ENCODE data around the gene KLHL29. TPM values are rescaled to one million over a fixed set of nuclear protein-coding genes. Genes with fewer than 3 reads are reported as not detected.

Gene KLHL29
- total RNA-seq, 2 experiments from 2014 or later: 2.5 to 2.7 TPM

GRCh38 chr2:23618794-23619530 is 234.0 kb downstream of the KLHL29 start:
- Mint-ChIP-seq H3K27ac (no peak overlapping the region), H3K4me1 (ENCODE audit: low read depth) (peaks cover 12% of the 10 kb centered on the region), H3K36me3 (ENCODE audit: low read depth) (no peaks in the 10 kb centered on the region), H3K4me3 (no peak overlapping the region), H3K27me3 (no peaks in the 10 kb centered on the region), H3K9me3 (no peaks in the 10 kb centered on the region)
- Histone ChIP-seq H3K27ac (ENCODE audit: low read depth in 1 of 2, low read length in 2 of 2) (no peak overlapping the region), H3K27me3 (ENCODE audit: control insufficient read depth in 1 of 2, insufficient read depth in 2 of 2, low read length in 2 of 2) (peaks cover 0 to under 1% of the 10 kb centered on the region in 2 experiments), H3K9me3 (ENCODE audit: control insufficient read depth in 1 of 2, insufficient read depth in 1 of 2, low read length in 2 of 2) (peaks cover 0 to 15% of the 10 kb centered on the region in 2 experiments), H3K36me3 (ENCODE audit: insufficient read depth, low read length) (no peaks in the 10 kb centered on the region), H3K4me3 (ENCODE audit: low read length) (no peak overlapping the region), H3K4me1 (ENCODE audit: insufficient read depth, low read length) (peaks cover 3% of the 10 kb centered on the region)
- intact Hi-C loops (cut with DNase I, micrococcal nuclease): no loop called here
- CTCF ChIA-PET: no interaction called here
- no peak for TF ChIP-seq CTCF (IDR thresholded peaks at IDR 0.05)
- no peak for DNase-seq
- POLR2A ChIA-PET: no interaction called here
- no peak for ATAC-seq (ENCODE audit: poor library complexity)

- Mint-ChIP-seq H3K4me3 (no peak overlapping the region), H3K4me1 (ENCODE audit: low read depth) (peaks cover 3% of the 10 kb centered on the region), H3K9me3 (peaks cover 3% of the 10 kb centered on the region), H3K27ac (no peak overlapping the region), H3K27me3 (no peaks in the 10 kb centered on the region), H3K36me3 (ENCODE audit: low read depth) (no peaks in the 10 kb centered on the region)
- Histone ChIP-seq H3K27me3 (ENCODE audit: control insufficient read depth in 1 of 2, insufficient read depth in 2 of 2, low read length in 2 of 2) (peaks cover 0 to 2% of the 10 kb centered on the region in 2 experiments), H3K27ac (ENCODE audit: low read depth in 1 of 2, low read length in 2 of 2) (no peak overlapping the region), H3K4me1 (ENCODE audit: insufficient read depth, low read length) (no peaks in the 10 kb centered on the region), H3K4me3 (ENCODE audit: low read length) (no peak overlapping the region), H3K9me3 (ENCODE audit: control insufficient read depth in 1 of 2, insufficient read depth in 1 of 2, low read length in 2 of 2) (peaks cover 5 to 15% of the 10 kb centered on the region in 2 experiments), H3K36me3 (ENCODE audit: insufficient read depth, low read length) (no peaks in the 10 kb centered on the region)
- TF ChIP-seq CTCF (IDR thresholded peaks at IDR 0.05): no peak
- ChIA-PET POLR2A (no interaction called here), CTCF (no interaction called here)
- DNase-seq (no peak), ATAC-seq (ENCODE audit: poor library complexity) (no peak)
- intact Hi-C loops (cut with DNase I, micrococcal nuclease): no loop called here
Measured at GRCh38 chr2:23619941-23620340, 235.0 kb downstream of the KLHL29 start.

GRCh38 chr2:23620841-23621341 is 235.9 kb downstream of the KLHL29 start:
- CTCF ChIA-PET: no interaction called here
- Mint-ChIP-seq H3K36me3 (ENCODE audit: low read depth) (no peaks in the 10 kb centered on the region), H3K4me1 (ENCODE audit: low read depth) (no peaks in the 10 kb centered on the region), H3K4me3 (no peak overlapping the region), H3K9me3 (peaks cover 3% of the 10 kb centered on the region), H3K27ac (no peak overlapping the region), H3K27me3 (no peaks in the 10 kb centered on the region)
- Histone ChIP-seq H3K9me3 (ENCODE audit: control insufficient read depth in 1 of 2, insufficient read depth in 1 of 2, low read length in 2 of 2) (peaks cover 5 to 15% of the 10 kb centered on the region in 2 experiments), H3K27me3 (ENCODE audit: control insufficient read depth in 1 of 2, insufficient read depth in 2 of 2, low read length in 2 of 2) (peaks cover 0 to 2% of the 10 kb centered on the region in 2 experiments), H3K27ac (ENCODE audit: low read depth in 1 of 2, low read length in 2 of 2) (no peak overlapping the region), H3K4me1 (ENCODE audit: insufficient read depth, low read length) (no peaks in the 10 kb centered on the region), H3K4me3 (ENCODE audit: low read length) (no peak overlapping the region), H3K36me3 (ENCODE audit: insufficient read depth, low read length) (no peaks in the 10 kb centered on the region)
- POLR2A ChIA-PET: no interaction called here
- DNase-seq: no peak
- intact Hi-C loops (cut with DNase I, micrococcal nuclease): no loop called here
- no peak for ATAC-seq (ENCODE audit: poor library complexity)
- no peak for TF ChIP-seq CTCF (IDR thresholded peaks at IDR 0.05)
